Measurements from ENCODE around the gene RFX3.

Gene RFX3

GRCh38 chr9:3271581-3271980 is 254.2 kb downstream of the RFX3 start:
- DNase-seq (ENCODE audit: low read depth) = no peak

- DNase-seq (ENCODE audit: low read depth) = no peak
These were observed 254.6 kb downstream of the RFX3 start for GRCh38 chr9:3271157-3271556.

- DNase-seq (ENCODE audit: low read depth) = no peak
These were observed 257.6 kb downstream of the RFX3 start for GRCh38 chr9:3268223-3268622.

GRCh38 chr9:3263698-3264097 is 262.1 kb downstream of the RFX3 start:
- no peak for DNase-seq (ENCODE audit: low read depth)

- DNase-seq (ENCODE audit: low read depth) = no peak
These were observed 262.8 kb downstream of the RFX3 start for GRCh38 chr9:3262826-3263529.

- DNase-seq (ENCODE audit: low read depth) = no peak
These were observed 264.3 kb downstream of the RFX3 start for GRCh38 chr9:3261484-3261883.

GRCh38 chr9:3256571-3257330 is 269.1 kb downstream of the RFX3 start:
- no peak for DNase-seq (ENCODE audit: low read depth)

GRCh38 chr9:3251309-3251708 is 274.5 kb downstream of the RFX3 start:
- DNase-seq (ENCODE audit: low read depth) = no peak

- no peak for DNase-seq (ENCODE audit: low read depth)
These were observed 275.1 kb downstream of the RFX3 start for GRCh38 chr9:3250741-3251140.

- DNase-seq (ENCODE audit: low read depth) = no peak
These were observed 278.6 kb downstream of the RFX3 start for GRCh38 chr9:3247211-3247610.

GRCh38 chr9:3246241-3246640 is 279.6 kb downstream of the RFX3 start:
- no peak for DNase-seq (ENCODE audit: low read depth)

- DNase-seq (ENCODE audit: low read depth) = no peak
These were observed 280.7 kb downstream of the RFX3 start for GRCh38 chr9:3244963-3245653.

GRCh38 chr9:3243683-3244082 is 282.1 kb downstream of the RFX3 start:
- DNase-seq (ENCODE audit: low read depth) = no peak

GRCh38 chr9:3241290-3241689 is 284.5 kb downstream of the RFX3 start:
- no peak for DNase-seq (ENCODE audit: low read depth)

- DNase-seq (ENCODE audit: low read depth) = peak; percentile 14
These were observed 285.0 kb downstream of the RFX3 start for GRCh38 chr9:3240656-3241268.

GRCh38 chr9:3239240-3239639 is 286.6 kb downstream of the RFX3 start:
- DNase-seq (ENCODE audit: low read depth) = no peak

- no peak for DNase-seq (ENCODE audit: low read depth)
These were observed 287.6 kb downstream of the RFX3 start for GRCh38 chr9:3238236-3238635.

- DNase-seq (ENCODE audit: low read depth) = no peak
These were observed 288.7 kb downstream of the RFX3 start for GRCh38 chr9:3237121-3237520.

- no peak for DNase-seq (ENCODE audit: low read depth)
These were observed 290.3 kb downstream of the RFX3 start for GRCh38 chr9:3235497-3235896.

- no peak for DNase-seq (ENCODE audit: low read depth)
These were observed 300.9 kb downstream of the RFX3 start for GRCh38 chr9:3224931-3225330.

GRCh38 chr9:3215658-3216057 is 310.1 kb downstream of the RFX3 start:
- DNase-seq (ENCODE audit: low read depth) = no peak

- DNase-seq (ENCODE audit: low read depth) = no peak
These were observed 311.1 kb downstream of the RFX3 start for GRCh38 chr9:3214741-3215140.
